WTC11 (cell line): ENCODE measurements around the gene COA8. TPM values are rescaled to one million over a fixed set of nuclear protein-coding genes. Genes with fewer than 3 reads are reported as not detected.
"Not testable (repeated sequence)": the region's sequence is repeated elsewhere in the genome, so short reads cannot be mapped to it uniquely, and the experiment has no call there.

ENCODE experiments used
- ATAC-seq: fragments of 200-7000 bp; cut with Tn5 transposase; 2 replicates; pipeline ENCODE4 v1.10.0; 2021; ENCODE audit warnings: mild to moderate bottlenecking, moderate library complexity
- CTCF ChIA-PET: fragments of 300-600 bp; sonication (Branson Sonifier 250); formaldehyde crosslinking; loops from one replicate; lab custom pipeline; 2021; ENCODE audit warnings: antibody characterized with exemption; lab: Charles Lee
- POLR2A ChIA-PET: fragments of 350-600 bp; sonication (Branson Sonifier 250); formaldehyde crosslinking; loops from one replicate; lab custom pipeline; 2021; ENCODE audit warnings: antibody characterized with exemption; lab: Charles Lee
- DNase-seq: peaks from one replicate; pipeline ENCODE4 v3.0.0; 2021; ENCODE audit warnings: low spot score
- H3K27ac Mint-ChIP-seq: 2 replicates; pipeline ENCODE4 v1.8.0; 2021; ENCODE audit warnings: mixed read lengths
- H3K27me3 Mint-ChIP-seq: 2 replicates; pipeline ENCODE4 v1.8.0; 2021; ENCODE audit warnings: low read depth, mild to moderate bottlenecking, moderate library complexity, mixed read lengths
- H3K36me3 Mint-ChIP-seq: 2 replicates; pipeline ENCODE4 v1.8.0; 2021; ENCODE audit warnings: mixed read lengths
- H3K4me1 Mint-ChIP-seq: 2 replicates; pipeline ENCODE4 v1.8.0; 2022; ENCODE audit warnings: mixed read lengths
- H3K4me3 Mint-ChIP-seq: 2 replicates; pipeline ENCODE4 v1.8.0; 2021; ENCODE audit warnings: mild to moderate bottlenecking, moderate library complexity, mixed read lengths
- H3K9me3 Mint-ChIP-seq: 2 replicates; pipeline ENCODE4 v1.8.0; 2021; ENCODE audit warnings: mixed read lengths
- ESRRA ChIP-seq: sonication (generic); formaldehyde crosslinking; IDR thresholded peaks from 2 replicates; pipeline ENCODE4 v1.8.1; 2022; ENCODE audit warnings: mild to moderate bottlenecking, missing genetic modification reagents, borderline replicate concordance
- GABPB1 ChIP-seq: sonication (generic); formaldehyde crosslinking; IDR thresholded peaks from 2 replicates; pipeline ENCODE4 v1.8.1; 2023; ENCODE audit warnings: mild to moderate bottlenecking, missing genetic modification reagents
- GTF2I ChIP-seq: fragments of 250-450 bp; sonication (Bioruptor Pico); conservative IDR thresholded peaks from 2 replicates; pipeline ENCODE4 v1.4.0; 2021; ENCODE audit warnings: mild to moderate bottlenecking
- NR1H2 ChIP-seq: sonication (generic); formaldehyde crosslinking; IDR thresholded peaks from 2 replicates; pipeline ENCODE4 v1.9.0; 2021; ENCODE audit warnings: mild to moderate bottlenecking, moderate library complexity, missing genetic modification reagents
- NR2C2 ChIP-seq: sonication (generic); formaldehyde crosslinking; IDR thresholded peaks from 2 replicates; pipeline ENCODE4 v1.8.0; 2022; ENCODE audit warnings: mild to moderate bottlenecking, missing genetic modification reagents
- SP1 ChIP-seq: sonication (generic); formaldehyde crosslinking; conservative IDR thresholded peaks from 2 replicates; pipeline ENCODE4 v1.8.1; 2022; ENCODE audit warnings: missing genetic modification reagents
- ZNF121 ChIP-seq: sonication (generic); formaldehyde crosslinking; IDR thresholded peaks from 2 replicates; pipeline ENCODE4 v1.8.0; 2023; ENCODE audit warnings: missing genetic modification reagents
- ZNF416 ChIP-seq: fragments of 250-450 bp; sonication (Bioruptor Pico); IDR thresholded peaks from 2 replicates; pipeline ENCODE4 v1.9.0; 2021; ENCODE audit warnings: mild to moderate bottlenecking, inconsistent platforms
- total RNA-seq: library from RNA; stranded (reverse); gene quantifications from 3 replicates; pipeline ENCODE4 v1.2.3, GENCODE V29; 2021
- TF ChIP-seq, protein P1 (sequence below): sonication (generic); formaldehyde crosslinking; IDR thresholded peaks from 2 replicates; pipeline ENCODE4 v1.8.0; 2022; ENCODE audit warnings: missing genetic modification reagents
- TF ChIP-seq, protein P2 (sequence below): sonication (generic); formaldehyde crosslinking; IDR thresholded peaks from 2 replicates; pipeline ENCODE4 v1.8.0; 2023; ENCODE audit warnings: mild to moderate bottlenecking, missing genetic modification reagents
- TF ChIP-seq, protein P3 (sequence below): sonication (generic); formaldehyde crosslinking; IDR thresholded peaks from 2 replicates; pipeline ENCODE4 v1.8.0; 2022; ENCODE audit warnings: mild to moderate bottlenecking, missing genetic modification reagents
- TF ChIP-seq, protein P4 (sequence below): sonication (generic); formaldehyde crosslinking; IDR thresholded peaks from 2 replicates; pipeline ENCODE4 v1.8.1; 2023; ENCODE audit warnings: mild to moderate bottlenecking, missing genetic modification reagents, borderline replicate concordance
- TF ChIP-seq, protein P5 (sequence below): sonication (generic); formaldehyde crosslinking; IDR thresholded peaks from 2 replicates; pipeline ENCODE4 v1.8.0; 2023; ENCODE audit warnings: missing genetic modification reagents, mild to moderate bottlenecking, borderline replicate concordance

The COA8 gene
- total RNA-seq, 1 experiment from 2014 or later, result 36.4 TPM

- DNase-seq, H3K27ac Mint-ChIP-seq, H3K36me3 Mint-ChIP-seq, CTCF ChIA-PET, ATAC-seq, POLR2A ChIA-PET, H3K4me3 Mint-ChIP-seq, H3K9me3 Mint-ChIP-seq: not testable (repeated sequence)
- Mint-ChIP-seq H3K27me3 (peaks cover 27% of the 10 kb centered on the region), H3K4me1 (peaks cover 19% of the 10 kb centered on the region)
- 0 out of 2 replicates have a peak, but pooled peaks have one; percentile 21 for TF ChIP-seq ZNF121 (CRISPR knock-in tag)
- 0 out of 2 replicates have a peak, but pooled peaks have one; percentile 30 for TF ChIP-seq GABPB1 (CRISPR knock-in tag)
These were observed 37.1 kb upstream of the COA8 start for GRCh38 chr14:103525430-103526246.

GRCh38 chr14:103526247-103526913 is 36.4 kb upstream of the COA8 start:
- Mint-ChIP-seq H3K9me3 (no peaks in the 10 kb centered on the region), H3K27ac (no peak overlapping the region), H3K4me3 (no peak overlapping the region), H3K36me3 (no peaks in the 10 kb centered on the region), H3K4me1 (peaks cover 19% of the 10 kb centered on the region), H3K27me3 (peaks cover 27% of the 10 kb centered on the region)
- TF ChIP-seq SP1 (CRISPR knock-in tag), result no peak
- TF ChIP-seq, protein P1, sequence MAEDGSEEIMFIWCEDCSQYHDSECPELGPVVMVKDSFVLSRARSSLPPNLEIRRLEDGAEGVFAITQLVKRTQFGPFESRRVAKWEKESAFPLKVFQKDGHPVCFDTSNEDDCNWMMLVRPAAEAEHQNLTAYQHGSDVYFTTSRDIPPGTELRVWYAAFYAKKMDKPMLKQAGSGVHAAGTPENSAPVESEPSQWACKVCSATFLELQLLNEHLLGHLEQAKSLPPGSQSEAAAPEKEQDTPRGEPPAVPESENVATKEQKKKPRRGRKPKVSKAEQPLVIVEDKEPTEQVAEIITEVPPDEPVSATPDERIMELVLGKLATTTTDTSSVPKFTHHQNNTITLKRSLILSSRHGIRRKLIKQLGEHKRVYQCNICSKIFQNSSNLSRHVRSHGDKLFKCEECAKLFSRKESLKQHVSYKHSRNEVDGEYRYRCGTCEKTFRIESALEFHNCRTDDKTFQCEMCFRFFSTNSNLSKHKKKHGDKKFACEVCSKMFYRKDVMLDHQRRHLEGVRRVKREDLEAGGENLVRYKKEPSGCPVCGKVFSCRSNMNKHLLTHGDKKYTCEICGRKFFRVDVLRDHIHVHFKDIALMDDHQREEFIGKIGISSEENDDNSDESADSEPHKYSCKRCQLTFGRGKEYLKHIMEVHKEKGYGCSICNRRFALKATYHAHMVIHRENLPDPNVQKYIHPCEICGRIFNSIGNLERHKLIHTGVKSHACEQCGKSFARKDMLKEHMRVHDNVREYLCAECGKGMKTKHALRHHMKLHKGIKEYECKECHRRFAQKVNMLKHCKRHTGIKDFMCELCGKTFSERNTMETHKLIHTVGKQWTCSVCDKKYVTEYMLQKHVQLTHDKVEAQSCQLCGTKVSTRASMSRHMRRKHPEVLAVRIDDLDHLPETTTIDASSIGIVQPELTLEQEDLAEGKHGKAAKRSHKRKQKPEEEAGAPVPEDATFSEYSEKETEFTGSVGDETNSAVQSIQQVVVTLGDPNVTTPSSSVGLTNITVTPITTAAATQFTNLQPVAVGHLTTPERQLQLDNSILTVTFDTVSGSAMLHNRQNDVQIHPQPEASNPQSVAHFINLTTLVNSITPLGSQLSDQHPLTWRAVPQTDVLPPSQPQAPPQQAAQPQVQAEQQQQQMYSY (CRISPR knock-in tag), result no peak
- no peak for TF ChIP-seq NR2C2 (CRISPR knock-in tag)
- TF ChIP-seq GTF2I (CRISPR knock-in tag), result no peak
- TF ChIP-seq, protein P2, sequence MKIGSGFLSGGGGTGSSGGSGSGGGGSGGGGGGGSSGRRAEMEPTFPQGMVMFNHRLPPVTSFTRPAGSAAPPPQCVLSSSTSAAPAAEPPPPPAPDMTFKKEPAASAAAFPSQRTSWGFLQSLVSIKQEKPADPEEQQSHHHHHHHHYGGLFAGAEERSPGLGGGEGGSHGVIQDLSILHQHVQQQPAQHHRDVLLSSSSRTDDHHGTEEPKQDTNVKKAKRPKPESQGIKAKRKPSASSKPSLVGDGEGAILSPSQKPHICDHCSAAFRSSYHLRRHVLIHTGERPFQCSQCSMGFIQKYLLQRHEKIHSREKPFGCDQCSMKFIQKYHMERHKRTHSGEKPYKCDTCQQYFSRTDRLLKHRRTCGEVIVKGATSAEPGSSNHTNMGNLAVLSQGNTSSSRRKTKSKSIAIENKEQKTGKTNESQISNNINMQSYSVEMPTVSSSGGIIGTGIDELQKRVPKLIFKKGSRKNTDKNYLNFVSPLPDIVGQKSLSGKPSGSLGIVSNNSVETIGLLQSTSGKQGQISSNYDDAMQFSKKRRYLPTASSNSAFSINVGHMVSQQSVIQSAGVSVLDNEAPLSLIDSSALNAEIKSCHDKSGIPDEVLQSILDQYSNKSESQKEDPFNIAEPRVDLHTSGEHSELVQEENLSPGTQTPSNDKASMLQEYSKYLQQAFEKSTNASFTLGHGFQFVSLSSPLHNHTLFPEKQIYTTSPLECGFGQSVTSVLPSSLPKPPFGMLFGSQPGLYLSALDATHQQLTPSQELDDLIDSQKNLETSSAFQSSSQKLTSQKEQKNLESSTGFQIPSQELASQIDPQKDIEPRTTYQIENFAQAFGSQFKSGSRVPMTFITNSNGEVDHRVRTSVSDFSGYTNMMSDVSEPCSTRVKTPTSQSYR (CRISPR knock-in tag), result no peak
- TF ChIP-seq, protein P3, sequence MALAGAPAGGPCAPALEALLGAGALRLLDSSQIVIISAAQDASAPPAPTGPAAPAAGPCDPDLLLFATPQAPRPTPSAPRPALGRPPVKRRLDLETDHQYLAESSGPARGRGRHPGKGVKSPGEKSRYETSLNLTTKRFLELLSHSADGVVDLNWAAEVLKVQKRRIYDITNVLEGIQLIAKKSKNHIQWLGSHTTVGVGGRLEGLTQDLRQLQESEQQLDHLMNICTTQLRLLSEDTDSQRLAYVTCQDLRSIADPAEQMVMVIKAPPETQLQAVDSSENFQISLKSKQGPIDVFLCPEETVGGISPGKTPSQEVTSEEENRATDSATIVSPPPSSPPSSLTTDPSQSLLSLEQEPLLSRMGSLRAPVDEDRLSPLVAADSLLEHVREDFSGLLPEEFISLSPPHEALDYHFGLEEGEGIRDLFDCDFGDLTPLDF (CRISPR knock-in tag), result no peak
- TF ChIP-seq ZNF416 (CRISPR knock-in tag), result no peak
- TF ChIP-seq, protein P4, sequence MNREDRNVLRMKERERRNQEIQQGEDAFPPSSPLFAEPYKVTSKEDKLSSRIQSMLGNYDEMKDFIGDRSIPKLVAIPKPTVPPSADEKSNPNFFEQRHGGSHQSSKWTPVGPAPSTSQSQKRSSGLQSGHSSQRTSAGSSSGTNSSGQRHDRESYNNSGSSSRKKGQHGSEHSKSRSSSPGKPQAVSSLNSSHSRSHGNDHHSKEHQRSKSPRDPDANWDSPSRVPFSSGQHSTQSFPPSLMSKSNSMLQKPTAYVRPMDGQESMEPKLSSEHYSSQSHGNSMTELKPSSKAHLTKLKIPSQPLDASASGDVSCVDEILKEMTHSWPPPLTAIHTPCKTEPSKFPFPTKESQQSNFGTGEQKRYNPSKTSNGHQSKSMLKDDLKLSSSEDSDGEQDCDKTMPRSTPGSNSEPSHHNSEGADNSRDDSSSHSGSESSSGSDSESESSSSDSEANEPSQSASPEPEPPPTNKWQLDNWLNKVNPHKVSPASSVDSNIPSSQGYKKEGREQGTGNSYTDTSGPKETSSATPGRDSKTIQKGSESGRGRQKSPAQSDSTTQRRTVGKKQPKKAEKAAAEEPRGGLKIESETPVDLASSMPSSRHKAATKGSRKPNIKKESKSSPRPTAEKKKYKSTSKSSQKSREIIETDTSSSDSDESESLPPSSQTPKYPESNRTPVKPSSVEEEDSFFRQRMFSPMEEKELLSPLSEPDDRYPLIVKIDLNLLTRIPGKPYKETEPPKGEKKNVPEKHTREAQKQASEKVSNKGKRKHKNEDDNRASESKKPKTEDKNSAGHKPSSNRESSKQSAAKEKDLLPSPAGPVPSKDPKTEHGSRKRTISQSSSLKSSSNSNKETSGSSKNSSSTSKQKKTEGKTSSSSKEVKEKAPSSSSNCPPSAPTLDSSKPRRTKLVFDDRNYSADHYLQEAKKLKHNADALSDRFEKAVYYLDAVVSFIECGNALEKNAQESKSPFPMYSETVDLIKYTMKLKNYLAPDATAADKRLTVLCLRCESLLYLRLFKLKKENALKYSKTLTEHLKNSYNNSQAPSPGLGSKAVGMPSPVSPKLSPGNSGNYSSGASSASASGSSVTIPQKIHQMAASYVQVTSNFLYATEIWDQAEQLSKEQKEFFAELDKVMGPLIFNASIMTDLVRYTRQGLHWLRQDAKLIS (CRISPR knock-in tag), result no peak
- TF ChIP-seq, protein P5, sequence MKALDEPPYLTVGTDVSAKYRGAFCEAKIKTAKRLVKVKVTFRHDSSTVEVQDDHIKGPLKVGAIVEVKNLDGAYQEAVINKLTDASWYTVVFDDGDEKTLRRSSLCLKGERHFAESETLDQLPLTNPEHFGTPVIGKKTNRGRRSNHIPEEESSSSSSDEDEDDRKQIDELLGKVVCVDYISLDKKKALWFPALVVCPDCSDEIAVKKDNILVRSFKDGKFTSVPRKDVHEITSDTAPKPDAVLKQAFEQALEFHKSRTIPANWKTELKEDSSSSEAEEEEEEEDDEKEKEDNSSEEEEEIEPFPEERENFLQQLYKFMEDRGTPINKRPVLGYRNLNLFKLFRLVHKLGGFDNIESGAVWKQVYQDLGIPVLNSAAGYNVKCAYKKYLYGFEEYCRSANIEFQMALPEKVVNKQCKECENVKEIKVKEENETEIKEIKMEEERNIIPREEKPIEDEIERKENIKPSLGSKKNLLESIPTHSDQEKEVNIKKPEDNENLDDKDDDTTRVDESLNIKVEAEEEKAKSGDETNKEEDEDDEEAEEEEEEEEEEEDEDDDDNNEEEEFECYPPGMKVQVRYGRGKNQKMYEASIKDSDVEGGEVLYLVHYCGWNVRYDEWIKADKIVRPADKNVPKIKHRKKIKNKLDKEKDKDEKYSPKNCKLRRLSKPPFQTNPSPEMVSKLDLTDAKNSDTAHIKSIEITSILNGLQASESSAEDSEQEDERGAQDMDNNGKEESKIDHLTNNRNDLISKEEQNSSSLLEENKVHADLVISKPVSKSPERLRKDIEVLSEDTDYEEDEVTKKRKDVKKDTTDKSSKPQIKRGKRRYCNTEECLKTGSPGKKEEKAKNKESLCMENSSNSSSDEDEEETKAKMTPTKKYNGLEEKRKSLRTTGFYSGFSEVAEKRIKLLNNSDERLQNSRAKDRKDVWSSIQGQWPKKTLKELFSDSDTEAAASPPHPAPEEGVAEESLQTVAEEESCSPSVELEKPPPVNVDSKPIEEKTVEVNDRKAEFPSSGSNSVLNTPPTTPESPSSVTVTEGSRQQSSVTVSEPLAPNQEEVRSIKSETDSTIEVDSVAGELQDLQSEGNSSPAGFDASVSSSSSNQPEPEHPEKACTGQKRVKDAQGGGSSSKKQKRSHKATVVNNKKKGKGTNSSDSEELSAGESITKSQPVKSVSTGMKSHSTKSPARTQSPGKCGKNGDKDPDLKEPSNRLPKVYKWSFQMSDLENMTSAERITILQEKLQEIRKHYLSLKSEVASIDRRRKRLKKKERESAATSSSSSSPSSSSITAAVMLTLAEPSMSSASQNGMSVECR (CRISPR knock-in tag), result no peak
- no peak for TF ChIP-seq ESRRA (CRISPR knock-in tag)
- TF ChIP-seq GABPB1 (CRISPR knock-in tag), result no peak
- no peak for TF ChIP-seq NR1H2 (CRISPR knock-in tag)
- no peak for ATAC-seq
- ChIA-PET CTCF (no interaction called here), POLR2A (no interaction called here)
- DNase-seq, result no peak
